ENCODE results near the gene CFAP61. TPM values are rescaled to one million over a fixed set of nuclear protein-coding genes. Genes with fewer than 3 reads are reported as not detected.
A peak's percentile ranks its signal among the peaks of the same experiment; 100 is the strongest.

CFAP61 gene
- total RNA-seq, 1 donor from 2014 or later: 0.26 TPM

DNA sequence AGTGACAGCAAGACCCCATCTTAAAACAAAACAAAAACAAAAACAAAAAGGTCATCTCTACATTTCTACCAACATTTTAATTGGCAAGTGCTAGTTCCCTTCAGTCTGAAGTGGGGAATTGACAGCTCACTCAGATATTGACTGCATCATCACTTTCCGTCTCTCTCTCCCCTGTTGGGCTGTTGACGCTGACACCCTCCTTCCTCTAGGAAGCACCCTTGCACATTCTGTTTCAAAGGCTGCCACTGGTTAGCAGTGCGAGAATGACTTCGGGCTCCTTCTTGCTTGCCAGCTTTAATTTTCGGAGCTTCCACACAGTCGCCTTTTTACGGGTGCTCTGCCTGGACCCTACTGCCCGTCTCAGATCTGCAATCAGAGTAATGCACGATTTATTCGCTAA, 218.9 kb downstream of the CFAP61 start:
- no peaks in the 10 kb centered on the region for H3K27me3 ChIP-seq (ENCODE audit: control insufficient read depth, insufficient read depth, low read length)
- DNase-seq (ENCODE audit: low read depth): no peak

GRCh38 chr20:20272686-20273085, 220.4 kb downstream of the CFAP61 start:
- TF ChIP-seq, protein P1, sequence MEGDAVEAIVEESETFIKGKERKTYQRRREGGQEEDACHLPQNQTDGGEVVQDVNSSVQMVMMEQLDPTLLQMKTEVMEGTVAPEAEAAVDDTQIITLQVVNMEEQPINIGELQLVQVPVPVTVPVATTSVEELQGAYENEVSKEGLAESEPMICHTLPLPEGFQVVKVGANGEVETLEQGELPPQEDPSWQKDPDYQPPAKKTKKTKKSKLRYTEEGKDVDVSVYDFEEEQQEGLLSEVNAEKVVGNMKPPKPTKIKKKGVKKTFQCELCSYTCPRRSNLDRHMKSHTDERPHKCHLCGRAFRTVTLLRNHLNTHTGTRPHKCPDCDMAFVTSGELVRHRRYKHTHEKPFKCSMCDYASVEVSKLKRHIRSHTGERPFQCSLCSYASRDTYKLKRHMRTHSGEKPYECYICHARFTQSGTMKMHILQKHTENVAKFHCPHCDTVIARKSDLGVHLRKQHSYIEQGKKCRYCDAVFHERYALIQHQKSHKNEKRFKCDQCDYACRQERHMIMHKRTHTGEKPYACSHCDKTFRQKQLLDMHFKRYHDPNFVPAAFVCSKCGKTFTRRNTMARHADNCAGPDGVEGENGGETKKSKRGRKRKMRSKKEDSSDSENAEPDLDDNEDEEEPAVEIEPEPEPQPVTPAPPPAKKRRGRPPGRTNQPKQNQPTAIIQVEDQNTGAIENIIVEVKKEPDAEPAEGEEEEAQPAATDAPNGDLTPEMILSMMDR (IDR thresholded peaks at IDR 0.05; ENCODE audit: insufficient read depth, low read length, severe bottlenecking): no peak
- Histone ChIP-seq H3K27me3 (ENCODE audit: control insufficient read depth, insufficient read depth, low read length) (no peaks in the 10 kb centered on the region), H3K4me3 (ENCODE audit: low read depth, low read length) (no peak overlapping the region), H3K36me3 (ENCODE audit: control insufficient read depth, insufficient read depth, low read length) (no peaks in the 10 kb centered on the region)
- FAIRE-seq: no peak
- DNase-seq (ENCODE audit: low read depth): no peak

More for the DNA sequence above, 218.9 kb downstream of the CFAP61 start:
- H3K4me3 ChIP-seq (ENCODE audit: low read depth, low read length): no peak overlapping the region
- TF ChIP-seq, protein P1 (IDR thresholded peaks at IDR 0.05; ENCODE audit: insufficient read depth, low read length, severe bottlenecking): no peak
- FAIRE-seq: no peak
- H3K36me3 ChIP-seq (ENCODE audit: control insufficient read depth, insufficient read depth, low read length): no peaks in the 10 kb centered on the region

GRCh38 chr20:20273286-20273685, 221.0 kb downstream of the CFAP61 start:
- TF ChIP-seq, protein P1 (IDR thresholded peaks at IDR 0.05; ENCODE audit: insufficient read depth, low read length, severe bottlenecking): no peak
- DNase-seq (ENCODE audit: low read depth) (peak; percentile 17), FAIRE-seq (no peak)

GRCh38 chr20:20274821-20275220, 222.5 kb downstream of the CFAP61 start:
- DNase-seq (ENCODE audit: low read depth) (no peak), FAIRE-seq (no peak)
- H3K36me3 ChIP-seq (ENCODE audit: control insufficient read depth, insufficient read depth, low read length): no peaks in the 10 kb centered on the region
- H3K4me3 ChIP-seq (ENCODE audit: low read depth, low read length): no peak overlapping the region
- TF ChIP-seq, protein P1 (IDR thresholded peaks at IDR 0.05; ENCODE audit: insufficient read depth, low read length, severe bottlenecking): no peak
- peaks cover 1% of the 10 kb centered on the region for H3K27me3 ChIP-seq (ENCODE audit: control insufficient read depth, insufficient read depth, low read length)

More at GRCh38 chr20:20273286-20273685, 221.0 kb downstream of the CFAP61 start:
- peaks cover 1% of the 10 kb centered on the region for H3K27me3 ChIP-seq (ENCODE audit: control insufficient read depth, insufficient read depth, low read length)
- H3K36me3 ChIP-seq (ENCODE audit: control insufficient read depth, insufficient read depth, low read length): no peaks in the 10 kb centered on the region
- no peak overlapping the region for H3K4me3 ChIP-seq (ENCODE audit: low read depth, low read length)

GRCh38 chr20:20275636-20276035, 223.3 kb downstream of the CFAP61 start:
- TF ChIP-seq, protein P1 (IDR thresholded peaks at IDR 0.05; ENCODE audit: insufficient read depth, low read length, severe bottlenecking): no peak
- H3K4me3 ChIP-seq (ENCODE audit: low read depth, low read length): no peak overlapping the region
- peaks cover 1% of the 10 kb centered on the region for H3K27me3 ChIP-seq (ENCODE audit: control insufficient read depth, insufficient read depth, low read length)
- H3K36me3 ChIP-seq (ENCODE audit: control insufficient read depth, insufficient read depth, low read length): no peaks in the 10 kb centered on the region
- FAIRE-seq: peak; percentile 70
- DNase-seq (ENCODE audit: low read depth): no peak

All from bronchial epithelial cell (primary cell).